Activated naive CD4-positive, alpha-beta T cell treated with anti-CD3 and anti-CD28 coated beads, Interleukin-2, amount 10 ng/mL, durations not matched to agents 7 days and 5 days (primary cell): ENCODE measurements around the gene TXNDC11.
A peak's percentile ranks its signal among the peaks of the same experiment; 100 is the strongest.
"Not testable (repeated sequence)": the region's sequence is repeated elsewhere in the genome, so short reads cannot be mapped to it uniquely, and the experiment has no call there.

Source experiments
- CTCF ChIA-PET: fragments of 350-600 bp; sonication (Branson Sonifier 250); formaldehyde crosslinking; loops from one replicate; lab custom pipeline; 2021; ENCODE audit warnings: antibody characterized with exemption; lab: Charles Lee
- DNase-seq: peaks from one replicate; pipeline ENCODE4 v3.0.0-alpha.2; 2020
- H3K27ac Mint-ChIP-seq: one replicate; pipeline ENCODE4 v1.8.0; 2021; ENCODE audit warnings: mild to moderate bottlenecking, moderate library complexity, mixed read lengths
- H3K27me3 Mint-ChIP-seq: one replicate; pipeline ENCODE4 v1.8.0; 2021; ENCODE audit warnings: mild to moderate bottlenecking, mixed read lengths
- H3K36me3 Mint-ChIP-seq: one replicate; pipeline ENCODE4 v1.8.0; 2021; ENCODE audit warnings: mixed read lengths
- H3K4me1 Mint-ChIP-seq: one replicate; pipeline ENCODE4 v1.8.0; 2021; ENCODE audit warnings: mixed read lengths
- H3K4me3 Mint-ChIP-seq: one replicate; pipeline ENCODE4 v1.8.0; 2021; ENCODE audit warnings: mild to moderate bottlenecking, moderate library complexity, mixed read lengths
- H3K9me3 Mint-ChIP-seq: one replicate; pipeline ENCODE4 v1.8.0; 2021; ENCODE audit warnings: mixed read lengths

The TXNDC11 gene

GRCh38 chr16:11742536-11743307, at the start of gene TXNDC11:
TSS of gene TXNDC11 (minus strand) at chr16:11742857. CDS start at chr16:11742730, 127 bp downstream.
- H3K27ac Mint-ChIP-seq = peak within 1 kb of the TSS; percentile 97
- CTCF ChIA-PET = interaction anchor here (0.7 kb wide), 1 partner anchor 55 kb away, joined by 3 read pairs; no protein-coding TSS in a partner anchor
- no peaks in the 10 kb centered on the region for H3K27me3 Mint-ChIP-seq
- DNase-seq = peak; percentile 99
- H3K9me3 Mint-ChIP-seq = no peaks in the 10 kb centered on the region
- peaks cover 22% of the 10 kb centered on the region for H3K36me3 Mint-ChIP-seq
- peak within 1 kb of the TSS; percentile 91 for H3K4me3 Mint-ChIP-seq
- peaks cover 51% of the 10 kb centered on the region for H3K4me1 Mint-ChIP-seq

GRCh38 chr16:11791144-11791828, 48.6 kb upstream of the TXNDC11 start:
- peak overlapping the region; percentile 15 for H3K27ac Mint-ChIP-seq
- no peaks in the 10 kb centered on the region for H3K9me3 Mint-ChIP-seq
- H3K36me3 Mint-ChIP-seq = peaks cover 45% of the 10 kb centered on the region
- CTCF ChIA-PET = interaction anchor here (0.6 to 2.1 kb wide), 4 partner anchors 9 to 125 kb away, joined by 3 to 7 read pairs (median 4); no protein-coding TSS in a partner anchor
- no peak for DNase-seq
- no peak overlapping the region for H3K4me3 Mint-ChIP-seq
- peaks cover 85% of the 10 kb centered on the region for H3K4me1 Mint-ChIP-seq
- no peaks in the 10 kb centered on the region for H3K27me3 Mint-ChIP-seq

- no peaks in the 10 kb centered on the region for H3K9me3 Mint-ChIP-seq
- H3K27me3 Mint-ChIP-seq = no peaks in the 10 kb centered on the region
- CTCF ChIA-PET = no interaction called here
- H3K36me3 Mint-ChIP-seq = peaks cover 26% of the 10 kb centered on the region
- H3K27ac Mint-ChIP-seq = peak overlapping the region; percentile 58
- H3K4me1 Mint-ChIP-seq = peaks cover 79% of the 10 kb centered on the region
- no peak for DNase-seq
- H3K4me3 Mint-ChIP-seq = no peak overlapping the region
These were observed 46.3 kb upstream of the TXNDC11 start for GRCh38 chr16:11788914-11789313.

- H3K27me3 Mint-ChIP-seq, DNase-seq, H3K4me3 Mint-ChIP-seq, H3K9me3 Mint-ChIP-seq: not testable (repeated sequence)
- Mint-ChIP-seq H3K27ac (peak overlapping the region; percentile 94), H3K4me1 (peaks cover 79% of the 10 kb centered on the region), H3K36me3 (peaks cover 32% of the 10 kb centered on the region)
- CTCF ChIA-PET = interaction anchor here (1.1 to 3.3 kb wide), 2 partner anchors 8 to 13 kb away, joined by 3 to 17 read pairs; partner anchors contain the start of gene ZC3H7A
These were observed 42.4 kb upstream of the TXNDC11 start for GRCh38 chr16:11784980-11785599.

GRCh38 chr16:11784381-11784780, 41.7 kb upstream of the TXNDC11 start:
- H3K4me1 Mint-ChIP-seq = peaks cover 75% of the 10 kb centered on the region
- H3K9me3 Mint-ChIP-seq, H3K27me3 Mint-ChIP-seq, H3K4me3 Mint-ChIP-seq, DNase-seq: not testable (repeated sequence)
- H3K36me3 Mint-ChIP-seq = peaks cover 37% of the 10 kb centered on the region
- peak overlapping the region; percentile 94 for H3K27ac Mint-ChIP-seq
- CTCF ChIA-PET = interaction anchor here (1.1 to 3.3 kb wide), 2 partner anchors 9 to 14 kb away, joined by 3 to 17 read pairs; partner anchors contain the start of gene ZC3H7A

- Mint-ChIP-seq H3K36me3 (peaks cover 37% of the 10 kb centered on the region), H3K9me3 (no peaks in the 10 kb centered on the region), H3K27me3 (no peaks in the 10 kb centered on the region), H3K4me1 (peaks cover 74% of the 10 kb centered on the region), H3K27ac (peak overlapping the region; percentile 99), H3K4me3 (peak overlapping the region; percentile 71)
- CTCF ChIA-PET = interaction anchor here (1.1 to 3.3 kb wide), 2 partner anchors 9 to 14 kb away, joined by 3 to 17 read pairs; partner anchors contain the start of gene ZC3H7A
- DNase-seq = no peak
These were observed 41.3 kb upstream of the TXNDC11 start for GRCh38 chr16:11784038-11784369.

GRCh38 chr16:11783319-11784037, 40.8 kb upstream of the TXNDC11 start:
- peak; percentile 63 for DNase-seq
- Mint-ChIP-seq H3K4me1 (peaks cover 69% of the 10 kb centered on the region), H3K9me3 (no peaks in the 10 kb centered on the region)

GRCh38 chr16:11781773-11782172, 39.1 kb upstream of the TXNDC11 start:
- Mint-ChIP-seq H3K27ac (peak overlapping the region; percentile 99), H3K27me3 (no peaks in the 10 kb centered on the region), H3K9me3 (no peaks in the 10 kb centered on the region), H3K36me3 (peaks cover 32% of the 10 kb centered on the region), H3K4me3 (peak overlapping the region; percentile 8), H3K4me1 (peaks cover 53% of the 10 kb centered on the region)
- CTCF ChIA-PET = interaction anchor here (1.4 to 1.8 kb wide), 2 partner anchors 11 to 286 kb away, joined by 3 to 7 read pairs; no protein-coding TSS in a partner anchor
- DNase-seq = no peak

More at GRCh38 chr16:11783319-11784037, 40.8 kb upstream of the TXNDC11 start:
- peak overlapping the region; percentile 71 for H3K4me3 Mint-ChIP-seq
- H3K36me3 Mint-ChIP-seq = peaks cover 37% of the 10 kb centered on the region
- peak overlapping the region; percentile 99 for H3K27ac Mint-ChIP-seq
- CTCF ChIA-PET = interaction anchor here (1.8 to 3.3 kb wide), 2 partner anchors 9 to 14 kb away, joined by 7 to 17 read pairs; partner anchors contain the start of gene ZC3H7A
- H3K27me3 Mint-ChIP-seq = no peaks in the 10 kb centered on the region

- DNase-seq = no peak
- no peaks in the 10 kb centered on the region for H3K9me3 Mint-ChIP-seq
- no peaks in the 10 kb centered on the region for H3K27me3 Mint-ChIP-seq
- H3K4me3 Mint-ChIP-seq = no peak overlapping the region
- CTCF ChIA-PET = interaction anchor here (1.4 kb wide), 1 partner anchor 287 kb away, joined by 3 read pairs; no protein-coding TSS in a partner anchor
- peaks cover 47% of the 10 kb centered on the region for H3K4me1 Mint-ChIP-seq
- H3K36me3 Mint-ChIP-seq = peaks cover 38% of the 10 kb centered on the region
- H3K27ac Mint-ChIP-seq = peak overlapping the region; percentile 49
These were observed 38.5 kb upstream of the TXNDC11 start for GRCh38 chr16:11780991-11781680.

- CTCF ChIA-PET = interaction anchor here (1.0 kb wide), 1 partner anchor 63 kb away, joined by 3 read pairs; no protein-coding TSS in a partner anchor
- Mint-ChIP-seq H3K4me3 (no peak overlapping the region), H3K9me3 (no peaks in the 10 kb centered on the region), H3K27me3 (no peaks in the 10 kb centered on the region), H3K27ac (no peak overlapping the region), H3K4me1 (peaks cover 33% of the 10 kb centered on the region), H3K36me3 (peaks cover 48% of the 10 kb centered on the region)
- no peak for DNase-seq
These were observed 36.4 kb upstream of the TXNDC11 start for GRCh38 chr16:11779074-11779473.

- DNase-seq = no peak
- peaks cover 49% of the 10 kb centered on the region for H3K36me3 Mint-ChIP-seq
- H3K27me3 Mint-ChIP-seq = no peaks in the 10 kb centered on the region
- CTCF ChIA-PET = no interaction called here
- H3K4me3 Mint-ChIP-seq = no peak overlapping the region
- H3K9me3 Mint-ChIP-seq = no peaks in the 10 kb centered on the region
- no peak overlapping the region for H3K27ac Mint-ChIP-seq
- H3K4me1 Mint-ChIP-seq = peaks cover 7% of the 10 kb centered on the region
These were observed 31.5 kb upstream of the TXNDC11 start for GRCh38 chr16:11774065-11774626.

- CTCF ChIA-PET = interaction anchor here (1.5 kb wide), 1 partner anchor 54 kb away, joined by 4 read pairs; no protein-coding TSS in a partner anchor
- Mint-ChIP-seq H3K4me3 (no peak overlapping the region), H3K27me3 (no peaks in the 10 kb centered on the region)
These were observed 26.2 kb upstream of the TXNDC11 start for GRCh38 chr16:11768849-11769248.

More at GRCh38 chr16:11768849-11769248, 26.2 kb upstream of the TXNDC11 start:
- no peaks in the 10 kb centered on the region for H3K9me3 Mint-ChIP-seq
- H3K36me3 Mint-ChIP-seq = peaks cover 60% of the 10 kb centered on the region
- H3K27ac Mint-ChIP-seq = peak overlapping the region; percentile 28
- H3K4me1 Mint-ChIP-seq = peaks cover 14% of the 10 kb centered on the region
- DNase-seq = no peak
